Keratinocyte (primary cell): ENCODE data around the gene OR2H2. TPM values are rescaled to one million over a fixed set of nuclear protein-coding genes. Genes with fewer than 3 reads are reported as not detected.

ENCODE experiments used
- DNase-seq: peaks from one replicate; pipeline ENCODE4 v3.0.0-alpha.2; 2011; ENCODE audit warnings: low read depth, missing footprints, low spot score
- FAIRE-seq: peaks from 2 replicates; lab custom pipeline; 2011; peaks lifted over from hg19 to GRCh38; lab: Jason Lieb, UNC
- H2AFZ ChIP-seq: 2 replicates; pipeline ENCODE4 v1.6.0; 2012; ENCODE audit warnings: low read length, control low read depth, inconsistent platforms; ENCODE audit not compliant: control insufficient read depth
- H3K27ac ChIP-seq: 2 replicates; pipeline ENCODE4 v1.5.1; 2011; ENCODE audit warnings: low read length; ENCODE audit not compliant: control insufficient read depth, insufficient read depth
- H3K27me3 ChIP-seq: 3 replicates; pipeline ENCODE4 v1.6.0; 2011; ENCODE audit warnings: low read length; ENCODE audit not compliant: control insufficient read depth, insufficient read depth; ENCODE audit errors: extremely low read depth
- H3K36me3 ChIP-seq, 2 experiments: 2 replicates in 1 of 2; 3 replicates in 1 of 2; pipeline ENCODE4 v1.5.1; 2011; ENCODE audit warnings: low read length in 2 of 2, mild to moderate bottlenecking in 1 of 2; ENCODE audit not compliant: control insufficient read depth in 2 of 2, insufficient read depth in 2 of 2; ENCODE audit errors: extremely low read depth in 1 of 2
- H3K4me1 ChIP-seq: 3 replicates; pipeline ENCODE4 v1.5.1; 2011; ENCODE audit warnings: low read length; ENCODE audit not compliant: control insufficient read depth, insufficient read depth; ENCODE audit errors: extremely low read depth
- H3K4me2 ChIP-seq: 3 replicates; pipeline ENCODE4 v1.6.0; 2011; ENCODE audit warnings: low read depth, low read length; ENCODE audit not compliant: control insufficient read depth, insufficient read depth; ENCODE audit errors: extremely low read depth
- H3K4me3 ChIP-seq, 3 experiments: fragments of 200-600 bp in 1 of 3; sonication (generic) in 1 of 3; 2 replicates in 2 of 3; 3 replicates in 1 of 3; pipeline ENCODE4 v1.5.1; 2011 to 2016; ENCODE audit warnings: low read length in 3 of 3, mild to moderate bottlenecking in 3 of 3, control low read depth in 2 of 3, inconsistent platforms in 1 of 3, low read depth in 1 of 3, mixed read lengths in 1 of 3, mixed run types in 1 of 3, moderate library complexity in 1 of 3; ENCODE audit not compliant: control insufficient read depth in 2 of 3, insufficient read depth in 2 of 3; ENCODE audit errors: extremely low read depth in 1 of 3
- H3K79me2 ChIP-seq: 2 replicates; pipeline ENCODE4 v1.6.0; 2012; ENCODE audit warnings: low read length; ENCODE audit not compliant: control insufficient read depth, insufficient read depth
- H3K9ac ChIP-seq: 3 replicates; pipeline ENCODE4 v1.6.0; 2011; ENCODE audit warnings: low read length; ENCODE audit not compliant: control insufficient read depth, insufficient read depth; ENCODE audit errors: extremely low read depth
- H3K9me1 ChIP-seq: 3 replicates; pipeline ENCODE4 v1.6.0; 2011; ENCODE audit warnings: low read length; ENCODE audit not compliant: control insufficient read depth, insufficient read depth; ENCODE audit errors: extremely low read depth
- H3K9me3 ChIP-seq: 2 replicates; pipeline ENCODE4 v1.5.1; 2012; ENCODE audit warnings: low read depth, low read length; ENCODE audit not compliant: control insufficient read depth
- H4K20me1 ChIP-seq: 3 replicates; pipeline ENCODE4 v1.6.0; 2011; ENCODE audit warnings: low read length; ENCODE audit not compliant: control insufficient read depth, insufficient read depth; ENCODE audit errors: extremely low read depth
- EZH2 ChIP-seq: IDR thresholded peaks from one replicate; pipeline ENCODE4 v1.6.1; 2012; ENCODE audit warnings: inconsistent platforms, mild to moderate bottlenecking, low read length, moderate library complexity
- dilution Hi-C: fragments of 300-500 bp; cut with MboI; formaldehyde crosslinking; loops from one replicate; pipeline ENCODE4 v1.7.0; 2020; ENCODE audit warnings: low sequenced_read_pairs; ENCODE audit not compliant: extremely low pct_ligation_motif_present
- polyA plus RNA-seq, 5 experiments: library from polyadenylated mRNA; depleted of rRNA in 3 of 5; stranded (reverse) in 3 of 5; stranded (forward) in 1 of 5; unstranded in 1 of 5; fragments of >200 nt; gene quantifications; 1 replicate in 1 of 5; 2 replicates in 3 of 5; 3 replicates in 1 of 5; pipeline versions ENCODE4 v1.2.1 to v1.2.3, GENCODE V29; 2011 to 2012; ENCODE audit warnings: missing spikeins in 2 of 5, low read depth in 1 of 5, low replicate concordance in 1 of 5
- TF ChIP-seq, protein P1 (sequence below), 3 experiments: IDR thresholded peaks in 1 of 3; conservative IDR thresholded peaks in 1 of 3; optimal IDR thresholded peaks in 1 of 3; 2 replicates in 2 of 3; 3 replicates in 1 of 3; pipeline versions ENCODE3 to v1.5.1; 2011; ENCODE audit warnings: low read length in 3 of 3, mild to moderate bottlenecking in 3 of 3, moderate library complexity in 2 of 3, control low read depth in 1 of 3, inconsistent platforms in 1 of 3; ENCODE audit not compliant: insufficient read depth in 2 of 3; ENCODE audit errors: extremely low read depth in 1 of 3

OR2H2 gene
- polyA plus RNA-seq, 1 donor (not counting 4 experiments of a cell fraction or from before 2014, with no cell fraction given), result not detected

DNA sequence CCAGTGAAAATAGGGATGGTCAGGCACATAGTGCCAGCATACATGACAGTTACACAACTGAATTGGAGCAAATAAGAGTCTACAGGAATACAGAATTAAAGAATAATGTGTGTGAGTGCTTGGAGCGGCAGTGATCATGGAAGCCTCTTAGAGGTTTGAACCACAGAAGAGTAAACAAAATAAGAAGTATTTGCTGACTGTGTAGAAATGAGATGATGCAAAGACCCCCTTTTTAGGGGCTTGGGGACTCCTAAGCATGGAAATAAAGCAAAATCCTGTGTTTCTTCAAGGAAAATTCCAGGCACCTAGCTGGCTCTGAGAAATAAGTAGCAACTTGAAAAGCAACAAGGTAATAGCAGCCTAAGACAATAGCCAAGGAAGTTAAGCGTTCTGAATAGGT is 6.8 kb downstream of the OR2H2 start:
- no peaks in the 10 kb centered on the region for H3K79me2 ChIP-seq
- DNase-seq (no peak), FAIRE-seq (no peak)
- H3K9me3 ChIP-seq, result no peaks in the 10 kb centered on the region
- H3K27ac ChIP-seq, result no peak overlapping the region
- H2AFZ ChIP-seq, result no peak overlapping the region
- H3K4me1 ChIP-seq, result no peaks in the 10 kb centered on the region
- H3K4me2 ChIP-seq, result no peak overlapping the region
- H4K20me1 ChIP-seq, result no peaks in the 10 kb centered on the region
- H3K36me3 ChIP-seq, result no peaks in the 10 kb centered on the region
- H3K9ac ChIP-seq, result no peak overlapping the region
- no peak overlapping the region for H3K4me3 ChIP-seq
- H3K9me1 ChIP-seq, result no peaks in the 10 kb centered on the region
- H3K27me3 ChIP-seq, result no peaks in the 10 kb centered on the region
- dilution Hi-C loops, result loop anchor here (10.0 kb wide), 1 partner anchor 207 kb away; no protein-coding TSS in a partner anchor
- TF ChIP-seq EZH2, result no peak
- TF ChIP-seq, protein P1, sequence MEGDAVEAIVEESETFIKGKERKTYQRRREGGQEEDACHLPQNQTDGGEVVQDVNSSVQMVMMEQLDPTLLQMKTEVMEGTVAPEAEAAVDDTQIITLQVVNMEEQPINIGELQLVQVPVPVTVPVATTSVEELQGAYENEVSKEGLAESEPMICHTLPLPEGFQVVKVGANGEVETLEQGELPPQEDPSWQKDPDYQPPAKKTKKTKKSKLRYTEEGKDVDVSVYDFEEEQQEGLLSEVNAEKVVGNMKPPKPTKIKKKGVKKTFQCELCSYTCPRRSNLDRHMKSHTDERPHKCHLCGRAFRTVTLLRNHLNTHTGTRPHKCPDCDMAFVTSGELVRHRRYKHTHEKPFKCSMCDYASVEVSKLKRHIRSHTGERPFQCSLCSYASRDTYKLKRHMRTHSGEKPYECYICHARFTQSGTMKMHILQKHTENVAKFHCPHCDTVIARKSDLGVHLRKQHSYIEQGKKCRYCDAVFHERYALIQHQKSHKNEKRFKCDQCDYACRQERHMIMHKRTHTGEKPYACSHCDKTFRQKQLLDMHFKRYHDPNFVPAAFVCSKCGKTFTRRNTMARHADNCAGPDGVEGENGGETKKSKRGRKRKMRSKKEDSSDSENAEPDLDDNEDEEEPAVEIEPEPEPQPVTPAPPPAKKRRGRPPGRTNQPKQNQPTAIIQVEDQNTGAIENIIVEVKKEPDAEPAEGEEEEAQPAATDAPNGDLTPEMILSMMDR (optimal IDR thresholded peaks at IDR 0.05 in 1 of 3, IDR thresholded peaks at IDR 0.05 in 1 of 3, conservative IDR thresholded peaks at IDR 0.05 in 1 of 3; ENCODE audit: extremely low read depth in 1 of 3, insufficient read depth in 2 of 3, low read length in 3 of 3), result no peak

DNA sequence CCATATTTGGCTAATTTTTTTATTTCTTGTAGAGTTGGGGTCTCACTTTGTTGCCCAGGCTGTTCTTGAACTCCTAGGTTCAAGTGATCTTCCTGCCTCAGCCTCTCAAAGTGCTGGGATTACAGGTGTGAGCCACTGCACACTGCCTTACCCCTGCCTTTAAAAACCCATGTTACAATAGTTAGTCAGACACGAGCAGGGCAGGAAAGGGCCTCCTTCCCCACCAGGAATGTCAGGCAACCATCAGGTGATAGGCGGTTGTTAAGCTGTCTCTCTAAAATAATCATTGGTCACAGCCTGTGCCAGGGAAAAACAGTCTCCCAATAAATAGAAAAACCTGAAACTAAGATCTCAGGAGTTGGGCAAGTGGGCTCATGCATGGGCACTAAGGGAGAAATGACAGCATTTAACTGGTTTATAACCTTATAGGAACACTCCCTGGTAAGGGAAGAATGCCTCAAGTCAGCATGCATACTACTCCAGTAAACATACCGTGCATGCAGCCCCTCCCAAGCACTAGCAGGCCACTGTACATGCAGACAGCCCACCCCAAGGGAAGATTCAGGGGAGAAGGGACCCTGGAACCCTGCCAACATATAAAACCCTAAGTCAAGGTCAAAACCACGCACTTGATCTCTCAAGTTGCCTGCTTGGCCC is 8.4 kb downstream of the OR2H2 start:
- Histone ChIP-seq H3K9ac (no peak overlapping the region), H3K4me3 (no peak overlapping the region), H3K9me3 (no peaks in the 10 kb centered on the region), H3K4me1 (no peaks in the 10 kb centered on the region), H2AFZ (no peak overlapping the region), H3K36me3 (no peaks in the 10 kb centered on the region), H3K4me2 (no peak overlapping the region), H3K79me2 (no peaks in the 10 kb centered on the region), H3K9me1 (no peaks in the 10 kb centered on the region), H3K27me3 (no peaks in the 10 kb centered on the region), H3K27ac (no peak overlapping the region), H4K20me1 (no peaks in the 10 kb centered on the region)
- no peak for TF ChIP-seq EZH2
- TF ChIP-seq, protein P1 (optimal IDR thresholded peaks at IDR 0.05 in 1 of 3, IDR thresholded peaks at IDR 0.05 in 1 of 3, conservative IDR thresholded peaks at IDR 0.05 in 1 of 3; ENCODE audit: extremely low read depth in 1 of 3, insufficient read depth in 2 of 3, low read length in 3 of 3), result no peak
- dilution Hi-C loops, result loop anchor here (10.0 kb wide), 1 partner anchor 209 kb away; no protein-coding TSS in a partner anchor
- no peak for DNase-seq
- FAIRE-seq, result no peak
